ENCODE results near the gene S1PR3.

Gene S1PR3

GRCh38 chr9:89039664-89040063, 48.4 kb downstream of the S1PR3 start:
- no peak for DNase-seq

- no peak for DNase-seq
Measured at GRCh38 chr9:89042984-89043383, 51.7 kb downstream of the S1PR3 start.

- DNase-seq = no peak
Measured at GRCh38 chr9:89044104-89044503, 52.8 kb downstream of the S1PR3 start.

- DNase-seq = no peak
Measured at GRCh38 chr9:89044881-89045280, 53.6 kb downstream of the S1PR3 start.

- no peak for DNase-seq
Measured at GRCh38 chr9:89046832-89047231, 55.6 kb downstream of the S1PR3 start.

- no peak for DNase-seq
Measured at GRCh38 chr9:89047667-89048066, 56.4 kb downstream of the S1PR3 start.

GRCh38 chr9:89048616-89049015, 57.3 kb downstream of the S1PR3 start:
- DNase-seq = no peak

GRCh38 chr9:89049646-89050045, 58.4 kb downstream of the S1PR3 start:
- no peak for DNase-seq

GRCh38 chr9:89051421-89052025, 60.3 kb downstream of the S1PR3 start:
- DNase-seq = no peak

- no peak for DNase-seq
Measured at GRCh38 chr9:89052470-89053097, 61.3 kb downstream of the S1PR3 start.

- no peak for DNase-seq
Measured at GRCh38 chr9:89053301-89053700, 62.0 kb downstream of the S1PR3 start.
